ENCODE results near the gene EXOC8.

The EXOC8 gene

GRCh38 chr1:231337472-231338269, at the start of gene EXOC8:
EXOC8 (minus strand) TSS chr1:231337852; CDS start chr1:231337745, 107 bp downstream.
- DNase-seq (ENCODE audit: low spot score): peak; percentile 97

DNA sequence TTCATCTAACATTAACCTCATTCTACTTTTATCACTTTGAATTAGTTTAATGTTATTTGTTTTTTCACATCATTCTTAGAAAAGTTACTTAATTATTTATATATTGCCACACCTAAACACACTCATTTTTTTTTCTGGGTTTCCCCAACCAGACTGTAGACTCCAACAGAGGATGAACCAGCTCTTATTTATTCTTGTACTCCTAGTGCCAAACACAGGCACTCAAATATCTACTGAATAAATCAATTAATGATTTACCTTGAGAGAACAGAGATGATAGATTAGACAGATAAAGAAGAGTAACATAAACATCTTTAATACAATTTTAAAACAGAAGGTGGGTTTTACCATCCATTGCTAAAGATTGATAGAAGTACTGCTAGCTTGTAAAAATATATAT, 48.8 kb upstream of the EXOC8 start:
- DNase-seq (ENCODE audit: low spot score): no peak

- no peak for DNase-seq (ENCODE audit: low spot score)
These were observed 47.7 kb upstream of the EXOC8 start for GRCh38 chr1:231385416-231385748.

DNA sequence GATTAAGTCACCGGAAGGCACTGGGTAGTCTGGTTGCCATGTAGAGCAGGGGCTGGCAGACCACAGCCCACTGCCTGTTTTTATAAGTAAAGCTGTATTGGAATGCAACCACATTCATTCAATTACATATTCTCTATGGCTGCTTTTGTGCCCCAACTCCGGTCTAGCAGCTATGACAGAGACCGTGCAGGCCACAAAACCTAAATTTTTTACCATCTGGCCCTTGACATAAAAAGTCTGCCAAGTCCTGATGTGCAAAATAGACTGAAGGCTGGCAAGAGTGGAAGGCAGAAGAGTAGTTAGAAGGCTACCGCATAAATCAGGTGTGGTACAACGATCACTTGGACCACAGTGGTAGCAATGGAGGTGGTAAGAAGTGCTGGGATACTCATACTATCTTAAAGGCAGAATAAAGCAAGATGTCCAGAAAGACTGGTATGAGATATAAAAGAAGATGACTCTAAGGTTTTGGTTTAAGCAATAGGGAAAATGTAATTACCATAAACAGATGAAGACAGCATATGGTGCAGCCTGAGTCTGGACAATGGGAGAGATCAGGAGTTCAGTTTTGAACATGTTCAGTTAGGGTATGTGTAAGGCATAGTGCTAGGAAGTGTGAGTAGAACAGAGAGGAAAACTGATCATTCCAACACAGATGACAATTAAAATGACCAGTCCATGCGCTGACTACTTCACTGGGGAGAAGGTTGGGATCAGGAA, 47.2 kb upstream of the EXOC8 start:
- no peak for DNase-seq (ENCODE audit: low spot score)

DNA sequence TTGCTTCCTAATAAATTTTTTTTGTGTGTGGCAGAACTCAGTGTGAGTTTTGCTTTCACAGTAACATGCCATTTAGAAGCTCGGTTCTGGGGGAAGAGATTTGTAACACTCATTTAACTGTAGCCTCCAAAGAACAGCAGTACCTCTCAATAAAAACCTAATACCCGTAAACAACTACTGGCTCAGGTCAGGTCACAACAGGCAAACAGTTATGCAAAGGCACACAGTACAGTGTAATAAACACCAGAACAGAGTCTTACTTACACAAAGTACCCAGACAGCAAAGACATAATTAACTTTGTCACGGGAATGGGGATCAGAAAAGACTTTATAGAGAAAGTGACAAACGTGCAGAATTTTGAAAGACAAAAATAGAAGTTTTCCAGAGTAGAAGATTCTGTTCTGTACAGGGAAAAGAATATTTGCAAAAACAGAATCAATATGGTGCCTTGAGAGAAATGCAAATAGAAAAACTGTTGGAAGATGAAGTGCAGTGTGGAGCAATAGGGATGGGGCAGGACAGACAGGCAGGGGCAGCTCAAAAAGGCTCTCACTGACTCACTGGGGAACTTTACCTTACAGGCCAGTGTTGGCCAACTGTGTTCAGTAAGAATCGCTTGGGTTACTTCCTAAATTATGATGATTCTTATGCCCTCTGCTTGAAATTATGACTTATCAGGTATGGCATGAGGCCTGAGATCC, 45.7 kb upstream of the EXOC8 start:
- DNase-seq (ENCODE audit: low spot score): no peak

DNA sequence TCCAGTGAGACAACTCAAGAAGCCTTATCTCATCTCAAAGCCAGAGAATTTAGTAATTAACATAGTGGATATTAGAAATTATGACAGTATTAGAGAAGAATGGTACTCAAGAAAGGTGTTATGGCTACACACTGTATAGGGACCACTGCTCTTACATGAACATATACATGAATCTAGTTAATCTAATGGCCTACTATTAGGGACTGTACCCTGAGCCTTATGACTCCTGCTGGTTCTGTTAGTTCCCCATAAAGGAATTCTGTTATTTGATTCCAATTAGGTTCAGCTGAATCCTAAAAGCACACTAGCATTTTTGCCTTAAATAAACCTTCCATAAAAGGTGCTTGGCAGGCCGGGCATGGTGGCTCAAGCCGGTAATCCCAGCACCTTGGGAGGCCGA, 44.8 kb upstream of the EXOC8 start:
- no peak for DNase-seq (ENCODE audit: low spot score)

GRCh38 chr1:231381729-231382128, 44.1 kb upstream of the EXOC8 start:
- no peak for DNase-seq (ENCODE audit: low spot score)

DNA sequence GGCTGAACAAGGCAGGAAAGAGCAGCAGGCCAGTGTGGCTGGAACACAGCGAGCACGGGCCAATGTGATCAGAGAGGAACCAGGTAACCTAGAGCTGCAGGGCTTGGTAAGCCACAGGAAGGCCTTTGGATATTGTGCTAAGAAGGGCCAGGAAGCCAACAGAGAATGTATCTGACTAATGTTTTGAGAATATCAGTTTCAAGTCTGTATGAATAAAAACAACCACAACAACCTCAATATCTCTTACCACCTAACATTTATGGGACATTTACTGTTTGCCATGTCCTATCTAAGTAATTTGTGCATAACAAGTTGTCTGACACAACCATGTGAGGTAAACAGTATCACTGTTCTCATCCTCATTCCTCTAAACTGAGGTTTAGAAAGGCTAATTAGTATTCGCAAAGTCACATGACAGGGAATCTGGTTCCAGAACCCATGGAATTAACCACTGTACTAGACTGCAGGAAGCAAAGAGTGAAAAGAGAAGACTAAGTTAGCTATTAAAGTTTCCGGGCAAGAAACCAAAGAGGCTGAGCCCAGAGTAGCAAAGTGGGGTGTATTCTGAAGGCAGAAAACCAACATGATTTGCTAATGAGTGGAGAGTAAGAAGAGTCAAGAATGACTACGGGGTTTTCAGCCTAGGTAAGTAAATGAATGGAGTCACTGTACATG, 39.4 kb upstream of the EXOC8 start:
- peak; percentile 20 for DNase-seq (ENCODE audit: low spot score)

- DNase-seq (ENCODE audit: low spot score): no peak
These were observed 38.4 kb upstream of the EXOC8 start for GRCh38 chr1:231376101-231376500.

GRCh38 chr1:231374394-231374793, 36.7 kb upstream of the EXOC8 start:
- no peak for DNase-seq (ENCODE audit: low spot score)

DNA sequence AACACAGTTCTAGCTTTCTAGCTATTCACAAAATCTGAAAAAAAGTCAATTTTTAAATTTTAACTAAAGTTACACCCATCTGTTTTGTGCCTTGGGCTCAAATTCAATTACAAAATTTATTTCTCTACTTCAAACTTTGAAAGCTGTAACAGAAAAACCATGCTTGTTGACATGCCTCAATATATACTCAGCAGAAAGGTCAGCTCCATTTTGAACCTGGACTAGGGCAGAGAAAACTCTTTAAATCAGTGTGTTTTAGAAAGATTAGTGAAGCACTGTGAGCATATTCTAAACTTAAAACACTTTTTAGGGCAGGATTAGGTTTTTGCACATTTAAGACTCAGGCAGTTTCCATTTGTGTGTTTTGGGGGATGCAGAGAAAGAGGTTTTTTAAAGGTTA, 34.8 kb upstream of the EXOC8 start:
- DNase-seq (ENCODE audit: low spot score): no peak

DNA sequence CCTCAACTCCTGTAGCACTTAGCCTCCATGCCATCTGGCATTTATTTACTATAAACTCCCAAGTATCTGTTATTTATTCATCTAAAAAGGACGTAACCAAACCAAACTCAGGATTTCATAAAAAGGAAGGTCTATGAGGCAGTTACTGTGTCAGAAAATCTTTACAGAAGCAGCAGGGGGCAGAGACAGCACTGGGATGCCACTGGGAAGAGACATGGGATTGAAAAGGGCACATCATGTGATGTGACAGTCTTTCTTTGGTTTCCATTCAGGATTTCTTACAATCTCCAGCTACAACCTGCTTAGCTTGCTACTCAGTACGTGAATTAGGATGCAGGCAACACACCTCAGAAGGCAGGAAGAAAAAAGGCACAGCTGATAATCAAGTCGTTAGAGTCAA, 31.6 kb upstream of the EXOC8 start:
- no peak for DNase-seq (ENCODE audit: low spot score)

DNA sequence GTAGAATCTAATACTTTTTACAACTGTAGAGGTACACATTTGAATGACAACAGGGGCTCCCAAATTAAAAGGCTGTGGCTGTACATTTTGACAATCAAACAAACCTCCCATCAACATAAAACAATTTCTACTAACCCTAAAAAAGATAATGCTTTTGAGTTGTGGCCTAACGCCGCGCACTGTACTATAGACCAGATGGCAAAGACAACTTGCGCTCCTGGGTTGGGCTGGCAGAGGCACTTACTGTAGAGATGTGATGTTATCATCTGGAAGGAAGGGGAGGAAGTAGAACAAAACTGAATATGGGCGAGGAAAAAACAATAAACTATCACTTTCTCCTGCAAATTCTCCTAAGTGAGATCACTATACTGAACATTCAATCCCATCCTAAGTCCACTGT, 26.5 kb upstream of the EXOC8 start:
- DNase-seq (ENCODE audit: low spot score): no peak

GRCh38 chr1:231363624-231364023, 26.0 kb upstream of the EXOC8 start:
- DNase-seq (ENCODE audit: low spot score): no peak

GRCh38 chr1:231362325-231362724, 24.7 kb upstream of the EXOC8 start:
- DNase-seq (ENCODE audit: low spot score): no peak

DNA sequence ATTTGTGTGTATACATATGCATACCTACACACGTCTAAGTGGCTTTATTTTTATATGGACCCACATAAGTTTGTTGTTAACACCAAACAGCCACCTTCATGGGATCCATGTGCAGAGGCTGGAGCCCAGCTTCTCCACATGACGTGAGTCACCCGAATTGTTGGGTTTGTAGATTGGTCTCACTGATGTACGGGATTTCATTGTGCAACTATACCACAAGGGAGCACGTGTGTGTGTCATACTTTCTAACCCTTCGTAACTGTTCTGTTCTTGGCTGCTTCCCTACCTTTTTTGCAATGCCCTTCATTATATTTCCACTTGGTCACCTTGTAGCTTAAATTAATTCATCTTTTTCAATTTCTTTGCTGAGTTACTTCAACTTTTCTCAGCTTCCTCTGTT, 21.5 kb upstream of the EXOC8 start:
- no peak for DNase-seq (ENCODE audit: low spot score)

GRCh38 chr1:231357831-231358354, 20.2 kb upstream of the EXOC8 start:
- peak; percentile 66 for DNase-seq (ENCODE audit: low spot score)

DNA sequence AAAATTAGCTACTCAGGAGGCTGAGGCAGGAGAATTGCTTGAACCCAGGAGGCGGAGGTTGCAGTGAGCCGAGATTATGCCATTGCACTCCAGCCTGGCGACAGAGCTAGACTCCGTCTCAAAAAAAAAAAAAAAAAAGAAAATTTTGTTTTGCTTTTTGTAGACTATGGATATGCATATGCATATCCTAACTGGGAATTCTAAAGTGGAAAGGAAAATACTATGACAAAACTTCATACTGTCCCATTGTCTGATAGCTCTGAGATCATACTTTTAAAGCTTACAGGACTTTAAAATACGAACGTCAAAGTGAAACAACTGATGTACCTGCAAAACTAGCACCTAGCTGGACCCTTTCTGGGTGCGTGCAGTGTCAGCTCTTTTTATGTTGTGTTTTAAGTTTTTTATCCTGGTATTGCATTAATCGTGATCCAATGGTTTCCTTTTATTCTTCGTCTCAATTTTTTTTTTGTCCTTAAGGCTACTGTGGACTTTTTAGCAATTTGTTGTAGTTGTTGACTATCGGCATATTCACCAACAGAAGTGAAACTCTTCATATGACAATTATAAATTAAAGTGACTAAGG, 19.6 kb upstream of the EXOC8 start:
- DNase-seq (ENCODE audit: low spot score): no peak

- DNase-seq (ENCODE audit: low spot score): no peak
These were observed 17.5 kb upstream of the EXOC8 start for GRCh38 chr1:231355171-231355570.

GRCh38 chr1:231354330-231355020, 16.8 kb upstream of the EXOC8 start:
- DNase-seq (ENCODE audit: low spot score): no peak

- no peak for DNase-seq (ENCODE audit: low spot score)
These were observed 15.4 kb upstream of the EXOC8 start for GRCh38 chr1:231353086-231353485.

Measured in activated CD4-positive, alpha-beta T cell treated with anti-CD3 and anti-CD28 coated beads, Interleukin-2, Interleukin-4, amounts not matched to agents 100 ng/mL and 50 ng/mL, durations not matched to agents 16 hours and 8 hours (primary cell).